Panc1 (cell line): ENCODE measurements around the gene C1orf210. TPM values are rescaled to one million over a fixed set of nuclear protein-coding genes. Genes with fewer than 3 reads are reported as not detected.

ENCODE experiments used
- ATAC-seq: fragments of 200-7000 bp; cut with Tn5 transposase; 2 replicates; pipeline ENCODE4 v1.9.1; 2020; ENCODE audit warnings: mild to moderate bottlenecking, moderate library complexity
- BruUV-seq: library from RNA; stranded (reverse); fragments of 400-500 nt; replicated peaks from 2 replicates; lab custom pipeline; 2021; lab: Mats Ljungman, UMichigan
- CTCF ChIA-PET: fragments of 300-600 bp; sonication (Branson Sonifier 250); formaldehyde crosslinking; loops from one replicate; lab custom pipeline; 2022; ENCODE audit warnings: antibody characterized with exemption; lab: Charles Lee
- POLR2A ChIA-PET: fragments of 300-600 bp; sonication (Branson Sonifier 250); formaldehyde crosslinking; loops from one replicate; lab custom pipeline; 2022; ENCODE audit warnings: antibody characterized with exemption; lab: Charles Lee
- DNase-seq: peaks from one replicate; pipeline ENCODE4 v3.0.0-alpha.2; 2010; ENCODE audit warnings: low read depth, low spot score
- H3K27ac ChIP-seq: 2 replicates; pipeline ENCODE4 v1.5.1; 2011; ENCODE audit warnings: mild to moderate bottlenecking, low read length, inconsistent platforms
- H3K27me3 ChIP-seq: fragments of 200-500 bp; sonication (Bioruptor generic); 2 replicates; pipeline ENCODE4 v1.6.0; 2014; ENCODE audit warnings: low read length, inconsistent platforms; ENCODE audit not compliant: control insufficient read depth, insufficient read depth
- H3K36me3 ChIP-seq: fragments of 200-500 bp; sonication (Bioruptor generic); 2 replicates; pipeline ENCODE4 v1.5.1; 2014; ENCODE audit warnings: inconsistent platforms, mild to moderate bottlenecking, low read length, moderate library complexity; ENCODE audit not compliant: control insufficient read depth, insufficient read depth
- H3K4me1 ChIP-seq: 2 replicates; pipeline ENCODE4 v1.5.1; 2011; ENCODE audit warnings: inconsistent platforms, mild to moderate bottlenecking, low read length, moderate library complexity; ENCODE audit not compliant: control insufficient read depth, insufficient read depth
- H3K4me3 ChIP-seq, 2 experiments: 2 replicates each; pipeline ENCODE4 v1.5.1; 2011 to 2012; ENCODE audit warnings: low read depth in 2 of 2, low read length in 2 of 2, mild to moderate bottlenecking in 2 of 2, inconsistent platforms in 1 of 2, moderate library complexity in 1 of 2
- H3K9me3 ChIP-seq: fragments of 200-500 bp; sonication (Bioruptor generic); 2 replicates; pipeline ENCODE4 v1.5.1; 2014; ENCODE audit warnings: low read depth, mild to moderate bottlenecking, inconsistent platforms, low read length, moderate library complexity; ENCODE audit not compliant: control insufficient read depth, insufficient read depth
- CTCF ChIP-seq: fragments of 450-650 bp; IDR thresholded peaks from 2 replicates; pipeline ENCODE4 v1.5.1; 2017; ENCODE audit warnings: mild to moderate bottlenecking
- POLR2AphosphoS5 ChIP-seq: IDR thresholded peaks from 2 replicates; pipeline ENCODE4 v1.6.1; 2012; ENCODE audit warnings: mild to moderate bottlenecking, low read depth, low read length, moderate library complexity
- REST ChIP-seq, 2 experiments: IDR thresholded peaks; 2 replicates each; pipeline ENCODE4 v1.6.1; 2011 to 2012; ENCODE audit warnings: low read depth in 2 of 2, control low read depth in 1 of 2, low read length in 1 of 2, mild to moderate bottlenecking in 1 of 2, moderate library complexity in 1 of 2; ENCODE audit not compliant: insufficient read depth in 1 of 2
- SIN3A ChIP-seq: IDR thresholded peaks from 2 replicates; pipeline ENCODE4 v1.6.1; 2012; ENCODE audit warnings: low read depth, mild to moderate bottlenecking, low read length, moderate library complexity, borderline replicate concordance; ENCODE audit not compliant: insufficient read depth
- TCF7L2 ChIP-seq: IDR thresholded peaks from 2 replicates; pipeline ENCODE4 v1.6.1; 2011; ENCODE audit warnings: mild to moderate bottlenecking, low read depth, low read length, inconsistent platforms
- in situ Hi-C: cut with HindIII; loops from 2 replicates; pipeline ENCODE4 v1.10.0; 2016; ENCODE audit warnings: low sequenced_read_pairs, low pct_unique_long_range_greater_than_20kb
- intact Hi-C: fragments of 100-400 bp; cut with micrococcal nuclease; formaldehyde crosslinking; loops from one replicate; pipeline ENCODE4 v1.10.0; 2022; ENCODE audit not compliant: unreplicated experiment
- total RNA-seq: library from RNA; stranded (reverse); gene quantifications from one replicate; pipeline ENCODE4 v1.2.1, GENCODE V29; 2021; ENCODE audit not compliant: unreplicated experiment

The C1orf210 gene
- total RNA-seq, 1 experiment from 2014 or later = not detected

- Histone ChIP-seq H3K4me3 (no peak overlapping the region), H3K4me1 (no peaks in the 10 kb centered on the region), H3K36me3 (no peaks in the 10 kb centered on the region), H3K27me3 (no peaks in the 10 kb centered on the region), H3K27ac (no peak overlapping the region), H3K9me3 (no peaks in the 10 kb centered on the region)
- ChIA-PET CTCF (interaction anchor here (0.8 kb wide), 1 partner anchor 14 kb away, joined by 3 read pairs; no protein-coding TSS in a partner anchor), POLR2A (no interaction called here)
- TF ChIP-seq TCF7L2 (no peak), REST (IDR thresholded peaks at IDR 0.05; ENCODE audit: insufficient read depth in 1 of 2, low read depth in 2 of 2, low read length in 1 of 2) (no peak), POLR2AphosphoS5 (no peak), CTCF (no peak), SIN3A (no peak)
- in situ Hi-C loops (no loop called here), intact Hi-C loops (no loop called here)
- BruUV-seq = no TSS peak
- DNase-seq = no peak
- no peak for ATAC-seq
Observed at GRCh38 chr1:43331688-43332087, 46.3 kb upstream of the C1orf210 start.

- no TSS peak for BruUV-seq
- no peaks in the 10 kb centered on the region for H3K36me3 ChIP-seq
- H3K27ac ChIP-seq = no peak overlapping the region
- H3K27me3 ChIP-seq = no peaks in the 10 kb centered on the region
- CTCF ChIA-PET = no interaction called here
- in situ Hi-C loops (no loop called here), intact Hi-C loops (no loop called here)
- POLR2A ChIA-PET = interaction anchor here (1.1 kb wide), 1 partner anchor 9 kb away, joined by 3 read pairs; no protein-coding TSS in a partner anchor
- no peaks in the 10 kb centered on the region for H3K9me3 ChIP-seq
- H3K4me3 ChIP-seq = no peak overlapping the region
- TF ChIP-seq REST (IDR thresholded peaks at IDR 0.05; ENCODE audit: insufficient read depth in 1 of 2, low read depth in 2 of 2, low read length in 1 of 2) (no peak), CTCF (no peak), POLR2AphosphoS5 (no peak), SIN3A (no peak), TCF7L2 (no peak)
- no peak for DNase-seq
- no peak for ATAC-seq
- no peaks in the 10 kb centered on the region for H3K4me1 ChIP-seq
Observed at GRCh38 chr1:43329995-43330751, 44.8 kb upstream of the C1orf210 start.
